DND-41 (cell line): ENCODE data around the gene SDF2L1.
"Not testable (repeated sequence)": the region's sequence is repeated elsewhere in the genome, so short reads cannot be mapped to it uniquely, and the experiment has no call there.

Experiments used
- ATAC-seq: fragments of 200-7000 bp; cut with Tn5 transposase; 3 replicates; pipeline ENCODE4 v1.9.1; 2021; ENCODE audit warnings: low read depth; ENCODE audit not compliant: insufficient read depth
- DNase-seq: peaks from one replicate; pipeline ENCODE4 v3.0.0-alpha.2; 2020
- H2AFZ ChIP-seq: 2 replicates; pipeline ENCODE4 v1.6.0; 2012; ENCODE audit warnings: low read depth, low read length
- H3K27ac ChIP-seq: 2 replicates; pipeline ENCODE4 v1.5.1; 2012; ENCODE audit warnings: low read length, inconsistent platforms
- H3K27me3 ChIP-seq: fragments of 200-600 bp; sonication (generic); 2 replicates; pipeline ENCODE4 v1.6.0; 2012; ENCODE audit warnings: low read length, mild to moderate bottlenecking, inconsistent platforms; ENCODE audit not compliant: insufficient read depth, poor library complexity
- H3K36me3 ChIP-seq: 2 replicates; pipeline ENCODE4 v1.5.1; 2012; ENCODE audit warnings: low read length, inconsistent platforms; ENCODE audit not compliant: insufficient read depth
- H3K4me1 ChIP-seq: 2 replicates; pipeline ENCODE4 v1.5.1; 2012; ENCODE audit warnings: mild to moderate bottlenecking, low read length; ENCODE audit not compliant: insufficient read depth
- H3K4me2 ChIP-seq: 2 replicates; pipeline ENCODE4 v1.6.0; 2012; ENCODE audit warnings: mild to moderate bottlenecking, moderate library complexity, low read length, inconsistent platforms; ENCODE audit not compliant: insufficient read depth
- H3K4me3 ChIP-seq, 2 experiments: fragments of 200-600 bp in 1 of 2; shearing (Covaris generic) in 1 of 2; 2 replicates each; pipeline ENCODE4 v1.5.1; 2012 to 2016; ENCODE audit warnings: inconsistent platforms in 2 of 2, low read length in 2 of 2, mild to moderate bottlenecking in 2 of 2, low read depth in 1 of 2, moderate library complexity in 1 of 2
- H3K79me2 ChIP-seq: 2 replicates; pipeline ENCODE4 v1.6.0; 2012; ENCODE audit warnings: low read length, inconsistent platforms; ENCODE audit not compliant: insufficient read depth
- H3K9ac ChIP-seq: 2 replicates; pipeline ENCODE4 v1.6.0; 2012; ENCODE audit warnings: low read depth, mild to moderate bottlenecking, inconsistent platforms, low read length, moderate library complexity
- H3K9me3 ChIP-seq: 2 replicates; pipeline ENCODE4 v1.5.1; 2012; ENCODE audit warnings: low read length, moderate library complexity, mild to moderate bottlenecking, inconsistent platforms; ENCODE audit not compliant: insufficient read depth, severe bottlenecking
- H4K20me1 ChIP-seq: 2 replicates; pipeline ENCODE4 v1.6.0; 2012; ENCODE audit warnings: low read length; ENCODE audit not compliant: insufficient read depth
- CTCF ChIP-seq: IDR thresholded peaks from 2 replicates; pipeline ENCODE4 v1.5.1; 2012; ENCODE audit warnings: borderline replicate concordance, low read length, moderate library complexity, mild to moderate bottlenecking; ENCODE audit not compliant: poor library complexity, severe bottlenecking; ENCODE audit errors: extremely low read depth
- EZH2 ChIP-seq: IDR thresholded peaks from 3 replicates; pipeline ENCODE4 v1.6.1; 2012; ENCODE audit warnings: borderline replicate concordance, low read depth, mild to moderate bottlenecking, moderate library complexity, low read length, inconsistent platforms; ENCODE audit not compliant: severe bottlenecking

The SDF2L1 gene

GRCh38 chr22:21641789-21642583 lies at the start of gene SDF2L1:
TSS of gene SDF2L1 (plus strand) at chr22:21642302. CDS start at chr22:21642337, 35 bp downstream.
- H3K4me3 ChIP-seq, result peak within 1 kb of the TSS; percentile 89 to 96
- H3K79me2 ChIP-seq, result peaks cover 28% of the 10 kb centered on the region
- peaks cover 29% of the 10 kb centered on the region for H3K36me3 ChIP-seq
- peak within 1 kb of the TSS; percentile 94 for H3K9ac ChIP-seq
- peak within 1 kb of the TSS; percentile 91 for H2AFZ ChIP-seq
- peak within 1 kb of the TSS; percentile 80 for H3K4me2 ChIP-seq
- ATAC-seq (peak; percentile 94), DNase-seq (peak; percentile 99)
- no peaks in the 10 kb centered on the region for H3K9me3 ChIP-seq
- H3K27ac ChIP-seq, result peak within 1 kb of the TSS; percentile 93
- TF ChIP-seq EZH2, result no peak
- peak; percentile 3 for TF ChIP-seq CTCF
- no peaks in the 10 kb centered on the region for H3K27me3 ChIP-seq
- H3K4me1 ChIP-seq, result peaks cover 42% of the 10 kb centered on the region
- peaks cover 15% of the 10 kb centered on the region for H4K20me1 ChIP-seq

GRCh38 chr22:21592422-21592821 lies 49.7 kb upstream of the SDF2L1 start:
- H3K9me3 ChIP-seq, result no peaks in the 10 kb centered on the region
- H4K20me1 ChIP-seq, result peaks cover 93% of the 10 kb centered on the region
- peaks cover 73% of the 10 kb centered on the region for H3K36me3 ChIP-seq
- no peak overlapping the region for H2AFZ ChIP-seq
- H3K4me2 ChIP-seq, result no peak overlapping the region
- TF ChIP-seq EZH2, result no peak
- TF ChIP-seq CTCF, result no peak
- H3K9ac ChIP-seq, result no peak overlapping the region
- H3K79me2 ChIP-seq, result peaks cover 98% of the 10 kb centered on the region
- ATAC-seq (no peak), DNase-seq (no peak)
- H3K4me3 ChIP-seq, result no peak overlapping the region
- H3K27me3 ChIP-seq, result no peaks in the 10 kb centered on the region
- no peaks in the 10 kb centered on the region for H3K4me1 ChIP-seq
- no peak overlapping the region for H3K27ac ChIP-seq

GRCh38 chr22:21593406-21594232 lies 48.5 kb upstream of the SDF2L1 start:
- DNase-seq, result no peak
- Histone ChIP-seq H3K9ac (no peak overlapping the region), H3K27me3 (no peaks in the 10 kb centered on the region), H3K9me3 (no peaks in the 10 kb centered on the region), H2AFZ (no peak overlapping the region), H3K79me2 (peaks cover 99% of the 10 kb centered on the region), H3K4me3 (no peak overlapping the region), H3K4me1 (no peaks in the 10 kb centered on the region), H4K20me1 (peaks cover 91% of the 10 kb centered on the region), H3K36me3 (peaks cover 71% of the 10 kb centered on the region), H3K4me2 (no peak overlapping the region), H3K27ac (no peak overlapping the region)
- no peak for ATAC-seq
- TF ChIP-seq EZH2, result no peak

- H3K4me1 ChIP-seq, result no peaks in the 10 kb centered on the region
- H3K27ac ChIP-seq, result no peak overlapping the region
- ATAC-seq, result no peak
- peaks cover 94% of the 10 kb centered on the region for H4K20me1 ChIP-seq
- peaks cover 77% of the 10 kb centered on the region for H3K36me3 ChIP-seq
- H2AFZ ChIP-seq, result no peak overlapping the region
- no peak for TF ChIP-seq EZH2
- no peak for DNase-seq
- no peak overlapping the region for H3K9ac ChIP-seq
- no peaks in the 10 kb centered on the region for H3K9me3 ChIP-seq
- H3K4me2 ChIP-seq, result no peak overlapping the region
- H3K4me3 ChIP-seq, result no peak overlapping the region
- H3K79me2 ChIP-seq, result peaks cover 100% of the 10 kb centered on the region
- H3K27me3 ChIP-seq, result no peaks in the 10 kb centered on the region
Measured at GRCh38 chr22:21594865-21595452, 47.1 kb upstream of the SDF2L1 start.

- not testable (repeated sequence) for H3K9ac ChIP-seq, H3K9me3 ChIP-seq, ATAC-seq, H3K4me1 ChIP-seq, DNase-seq, H3K4me2 ChIP-seq, H3K27ac ChIP-seq, H2AFZ ChIP-seq, H3K27me3 ChIP-seq, H3K4me3 ChIP-seq
- peaks cover 100% of the 10 kb centered on the region for H3K79me2 ChIP-seq
- H4K20me1 ChIP-seq, result peaks cover 93% of the 10 kb centered on the region
- peaks cover 68% of the 10 kb centered on the region for H3K36me3 ChIP-seq
Measured at GRCh38 chr22:21596356-21597135, 45.6 kb upstream of the SDF2L1 start.
